HepG2 (cell line): ENCODE data around the gene GSDME. TPM values are rescaled to one million over a fixed set of nuclear protein-coding genes. Genes with fewer than 3 reads are reported as not detected.

Source experiments
- ATAC-seq: fragments of 200-7000 bp; cut with Tn5 transposase; 3 replicates; pipeline ENCODE4 v1.9.1; 2020; ENCODE audit warnings: mild to moderate bottlenecking, moderate library complexity
- BruUV-seq: library from RNA; stranded (reverse); fragments of 400-500 nt; replicated peaks from 2 replicates; lab custom pipeline; 2021; lab: Mats Ljungman, UMichigan
- CTCF ChIA-PET: fragments of 300-600 bp; formaldehyde crosslinking; extraction: SDS; loops from one replicate; lab custom pipeline; 2021; ENCODE audit warnings: low total read pairs, inconsistent platforms, low intra/inter-chr PET ratio; lab: Yijun Ruan, JAX
- POLR2A ChIA-PET: fragments of 350-600 bp; sonication (Branson Sonifier 250); formaldehyde crosslinking; loops from one replicate; lab custom pipeline; 2020; ENCODE audit warnings: antibody characterized with exemption, inconsistent platforms; lab: Yijun Ruan, JAX
- DNase-seq: peaks from one replicate; pipeline ENCODE4 v3.0.0-alpha.2; 2015; ENCODE audit warnings: low spot score
- FAIRE-seq: peaks from 3 replicates; lab custom pipeline; 2011; peaks lifted over from hg19 to GRCh38; lab: Jason Lieb, UNC
- H2AFZ ChIP-seq: one replicate; pipeline ENCODE4 v1.6.1; 2011; ENCODE audit warnings: low read length, inconsistent platforms
- H3K27ac ChIP-seq: fragments of 300-600 bp; 3 replicates; pipeline ENCODE4 v1.8.0; 2011; ENCODE audit warnings: mixed run types, mild to moderate bottlenecking, mixed read lengths, low read length, inconsistent platforms; ENCODE audit not compliant: insufficient read depth; ENCODE audit errors: extremely low read length
- H3K27me3 ChIP-seq, 2 experiments: fragments of 200-600 bp in 1 of 2; 2 replicates in 1 of 2; 3 replicates in 1 of 2; pipeline versions ENCODE4 v1.6.0 to v1.8.0; 2011; ENCODE audit warnings: low read length in 2 of 2, mild to moderate bottlenecking in 2 of 2, moderate library complexity in 2 of 2, inconsistent platforms in 1 of 2; ENCODE audit not compliant: insufficient read depth in 2 of 2, control insufficient read depth in 1 of 2
- H3K36me3 ChIP-seq, 2 experiments: fragments of 200-600 bp in 1 of 2; replicated peaks in 1 of 2; 2 replicates in 1 of 2; 3 replicates in 1 of 2; pipeline versions ENCODE4 v1.5.1 to v1.8.0; 2011; ENCODE audit warnings: low read length in 2 of 2, inconsistent platforms in 1 of 2; ENCODE audit not compliant: insufficient read depth in 2 of 2, control insufficient read depth in 1 of 2
- H3K4me1 ChIP-seq: 2 replicates; pipeline ENCODE4 v1.5.1; 2012; ENCODE audit warnings: low read length, inconsistent platforms; ENCODE audit not compliant: insufficient read depth
- H3K4me2 ChIP-seq: 2 replicates; pipeline ENCODE4 v1.6.0; 2011; ENCODE audit warnings: low read depth, low read length, inconsistent platforms
- H3K4me3 ChIP-seq, 3 experiments: fragments of 200-600 bp in 1 of 3; sonication (generic), shearing (Covaris generic) in 1 of 3; replicated peaks in 1 of 3; 2 replicates each; pipeline ENCODE4 v1.5.1; 2011 to 2016; ENCODE audit warnings: low read length in 3 of 3, inconsistent platforms in 2 of 3, low read depth in 2 of 3, mild to moderate bottlenecking in 2 of 3, control low read depth in 1 of 3, mixed read lengths in 1 of 3; ENCODE audit not compliant: insufficient read depth in 1 of 3
- H3K79me2 ChIP-seq: one replicate; pipeline ENCODE4 v1.6.1; 2011; ENCODE audit warnings: low read length, inconsistent platforms; ENCODE audit not compliant: insufficient read depth
- H3K9ac ChIP-seq: 2 replicates; pipeline ENCODE4 v1.6.0; 2011; ENCODE audit warnings: mild to moderate bottlenecking, low read depth, low read length, inconsistent platforms; ENCODE audit not compliant: insufficient read depth
- H3K9me3 ChIP-seq: 2 replicates; pipeline ENCODE4 v1.5.1; 2012; ENCODE audit warnings: mild to moderate bottlenecking, low read length
- H4K20me1 ChIP-seq: 2 replicates; pipeline ENCODE4 v1.6.0; 2011; ENCODE audit warnings: inconsistent platforms, mild to moderate bottlenecking, low read length, moderate library complexity; ENCODE audit not compliant: insufficient read depth
- ERF ChIP-seq: IDR thresholded peaks from 2 replicates; pipeline ENCODE4 v1.6.1; 2018; ENCODE audit warnings: missing biosample characterization, missing genetic modification reagents
- ESRRA ChIP-seq: sonication (generic); formaldehyde crosslinking; IDR thresholded peaks from 2 replicates; pipeline ENCODE4 v1.5.1; 2020; ENCODE audit warnings: mild to moderate bottlenecking, low read depth, missing genetic modification reagents
- HNF4A ChIP-seq: sonication (generic); formaldehyde crosslinking; IDR thresholded peaks from 2 replicates; pipeline ENCODE4 v1.4.0; 2020; ENCODE audit warnings: missing genetic modification reagents
- KLF12 ChIP-seq: sonication (generic); formaldehyde crosslinking; IDR thresholded peaks from 2 replicates; pipeline ENCODE4 v1.4.0; 2020; ENCODE audit warnings: missing genetic modification reagents, borderline replicate concordance
- NR2F6 ChIP-seq, 2 experiments: IDR thresholded peaks; 2 replicates each; pipeline ENCODE4 v1.6.1; 2016; ENCODE audit warnings: antibody characterized with exemption in 1 of 2, mild to moderate bottlenecking in 1 of 2
- PHF8 ChIP-seq: sonication (generic); formaldehyde crosslinking; IDR thresholded peaks from 2 replicates; pipeline ENCODE4 v1.5.0; 2020; ENCODE audit warnings: missing genetic modification reagents
- RAD21 ChIP-seq: fragments of 450-650 bp; formaldehyde crosslinking; IDR thresholded peaks from 2 replicates; pipeline ENCODE4 v1.5.0; 2020; ENCODE audit warnings: mild to moderate bottlenecking
- SKI ChIP-seq: fragments of 450-650 bp; IDR thresholded peaks from one replicate; pipeline ENCODE4 v1.6.1; 2018; ENCODE audit warnings: mild to moderate bottlenecking; ENCODE audit not compliant: partially characterized antibody
- SOX6 ChIP-seq, 2 experiments: fragments of 450-650 bp in 1 of 2; sonication (generic) in 1 of 2; formaldehyde crosslinking in 1 of 2; IDR thresholded peaks; 2 replicates each; pipeline versions ENCODE4 v1.4.0 to v1.6.1; 2017 to 2020; ENCODE audit warnings: antibody characterized with exemption in 1 of 2, mild to moderate bottlenecking in 1 of 2, missing genetic modification reagents in 1 of 2
- TARDBP ChIP-seq: sonication (generic); formaldehyde crosslinking; IDR thresholded peaks from 2 replicates; pipeline ENCODE4 v1.8.0; 2022; ENCODE audit warnings: mild to moderate bottlenecking, missing genetic modification reagents
- TBX2 ChIP-seq: sonication (generic); formaldehyde crosslinking; IDR thresholded peaks from 2 replicates; pipeline ENCODE4 v1.5.0; 2020; ENCODE audit warnings: missing genetic modification reagents, mild to moderate bottlenecking, borderline replicate concordance
- ZBTB3 ChIP-seq: sonication (generic); formaldehyde crosslinking; IDR thresholded peaks from 2 replicates; pipeline ENCODE4 v1.4.0; 2020; ENCODE audit warnings: low read depth, mild to moderate bottlenecking, moderate library complexity, missing genetic modification reagents, borderline replicate concordance
- ZBTB7A ChIP-seq: sonication (generic); formaldehyde crosslinking; IDR thresholded peaks from 2 replicates; pipeline ENCODE4 v1.8.0; 2022; ENCODE audit warnings: mild to moderate bottlenecking, missing genetic modification reagents
- ZNF296 ChIP-seq: sonication (generic); formaldehyde crosslinking; conservative IDR thresholded peaks from 2 replicates; pipeline ENCODE4 v1.5.0; 2020; ENCODE audit warnings: mild to moderate bottlenecking, missing genetic modification reagents
- ZNF317 ChIP-seq: sonication (generic); formaldehyde crosslinking; IDR thresholded peaks from 2 replicates; pipeline ENCODE4 v1.5.0; 2020; ENCODE audit warnings: mild to moderate bottlenecking, missing genetic modification reagents
- ZNF550 ChIP-seq: sonication (generic); formaldehyde crosslinking; IDR thresholded peaks from 2 replicates; pipeline ENCODE4 v1.4.0; 2020; ENCODE audit warnings: mild to moderate bottlenecking, missing genetic modification reagents, borderline replicate concordance
- WGBS: methylation state at CpG from one replicate; pipeline ENCODE4 v1.1.6; 2017; ENCODE audit warnings: low lambda C conversion rate; 5-methylcytosine and 5-hydroxymethylcytosine counted together
- in situ Hi-C: cut with HindIII; loops from 2 replicates; pipeline ENCODE4 v1.10.0; 2017; ENCODE audit warnings: low pct_unique_long_range_greater_than_20kb; ENCODE audit not compliant: extremely low pct_ligation_motif_present
- intact Hi-C: fragments of 100-400 bp; cut with micrococcal nuclease; formaldehyde crosslinking; loops from one replicate; pipeline ENCODE4 v1.10.0; 2022; ENCODE audit not compliant: unreplicated experiment
- polyA plus RNA-seq, 8 experiments: library from polyadenylated mRNA; depleted of rRNA in 3 of 8; stranded (reverse) in 7 of 8; unstranded in 1 of 8; fragments of >200 nt; fragmentation: Illumina TruSeq in 4 of 8; extraction: Trizol in 4 of 8; gene quantifications; 2 replicates each; pipeline versions ENCODE4 v1.2.1 to v1.2.3, GENCODE V29; 2011 to 2016; ENCODE audit warnings: low read depth in 4 of 8, missing spikeins in 1 of 8, mixed read lengths in 1 of 8; ENCODE audit not compliant: insufficient read depth in 1 of 8
- total RNA-seq, 5 experiments: library from RNA; depleted of rRNA; stranded (reverse); fragments of >200 nt; fragmentation: Illumina TruSeq; extraction: Trizol; gene quantifications; 2 replicates each; pipeline ENCODE4 v1.2.3, GENCODE V29; 2016; ENCODE audit warnings: low read depth in 1 of 5
- TF ChIP-seq, protein P1 (sequence below): sonication (generic); formaldehyde crosslinking; conservative IDR thresholded peaks from 2 replicates; pipeline ENCODE4 v1.8.1; 2023; ENCODE audit warnings: missing genetic modification reagents
- TF ChIP-seq, protein P2 (sequence below): IDR thresholded peaks from 2 replicates; pipeline ENCODE4 v1.6.1; 2016; ENCODE audit warnings: mild to moderate bottlenecking
- TF ChIP-seq, protein P3 (sequence below): sonication (generic); formaldehyde crosslinking; IDR thresholded peaks from 2 replicates; pipeline ENCODE4 v1.8.0; 2022; ENCODE audit warnings: mild to moderate bottlenecking, missing genetic modification reagents, moderate library complexity

Gene GSDME
- total and polyA plus RNA-seq, 2 of the 13 experiments (the other 11 are each of a cell fraction or from before 2014, with no cell fraction given), result 19.2 to 28.2 TPM

DNA sequence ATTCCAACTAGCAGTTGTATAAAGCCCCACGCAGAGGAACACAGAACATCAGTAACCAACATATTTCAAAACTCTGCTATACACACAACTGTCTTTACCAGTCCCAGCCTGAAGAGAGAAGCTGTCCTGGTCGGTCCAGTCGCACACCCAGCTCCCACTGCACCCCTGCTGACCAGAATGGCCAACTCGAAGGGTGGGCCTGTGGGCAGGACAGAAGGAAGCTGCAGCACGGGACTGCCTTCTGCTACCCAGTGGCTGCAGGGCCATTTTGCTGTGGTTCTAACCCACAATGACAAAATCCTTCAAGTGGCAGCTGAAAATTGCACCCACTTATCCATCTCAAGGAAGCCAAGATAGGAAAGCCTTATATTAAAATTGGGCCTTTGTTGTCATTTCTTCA, 48.2 kb downstream of the GSDME start:
- no peak for TF ChIP-seq TBX2
- TF ChIP-seq ESRRA (CRISPR knock-in tag), result no peak
- no peak for TF ChIP-seq PHF8 (CRISPR knock-in tag)
- TF ChIP-seq NR2F6 (IDR thresholded peaks at IDR 0.05), result no peak
- no peak for TF ChIP-seq NR2F6 (CRISPR knock-in tag; IDR thresholded peaks at IDR 0.05)
- no peak for TF ChIP-seq ZNF317 (CRISPR knock-in tag)
- no peak for TF ChIP-seq SOX6 (IDR thresholded peaks at IDR 0.05)
- no peak for TF ChIP-seq SOX6 (CRISPR knock-in tag; IDR thresholded peaks at IDR 0.05)
- TF ChIP-seq, protein P1, sequence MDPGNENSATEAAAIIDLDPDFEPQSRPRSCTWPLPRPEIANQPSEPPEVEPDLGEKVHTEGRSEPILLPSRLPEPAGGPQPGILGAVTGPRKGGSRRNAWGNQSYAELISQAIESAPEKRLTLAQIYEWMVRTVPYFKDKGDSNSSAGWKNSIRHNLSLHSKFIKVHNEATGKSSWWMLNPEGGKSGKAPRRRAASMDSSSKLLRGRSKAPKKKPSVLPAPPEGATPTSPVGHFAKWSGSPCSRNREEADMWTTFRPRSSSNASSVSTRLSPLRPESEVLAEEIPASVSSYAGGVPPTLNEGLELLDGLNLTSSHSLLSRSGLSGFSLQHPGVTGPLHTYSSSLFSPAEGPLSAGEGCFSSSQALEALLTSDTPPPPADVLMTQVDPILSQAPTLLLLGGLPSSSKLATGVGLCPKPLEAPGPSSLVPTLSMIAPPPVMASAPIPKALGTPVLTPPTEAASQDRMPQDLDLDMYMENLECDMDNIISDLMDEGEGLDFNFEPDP (CRISPR knock-in tag), result no peak
- TF ChIP-seq, protein P2, sequence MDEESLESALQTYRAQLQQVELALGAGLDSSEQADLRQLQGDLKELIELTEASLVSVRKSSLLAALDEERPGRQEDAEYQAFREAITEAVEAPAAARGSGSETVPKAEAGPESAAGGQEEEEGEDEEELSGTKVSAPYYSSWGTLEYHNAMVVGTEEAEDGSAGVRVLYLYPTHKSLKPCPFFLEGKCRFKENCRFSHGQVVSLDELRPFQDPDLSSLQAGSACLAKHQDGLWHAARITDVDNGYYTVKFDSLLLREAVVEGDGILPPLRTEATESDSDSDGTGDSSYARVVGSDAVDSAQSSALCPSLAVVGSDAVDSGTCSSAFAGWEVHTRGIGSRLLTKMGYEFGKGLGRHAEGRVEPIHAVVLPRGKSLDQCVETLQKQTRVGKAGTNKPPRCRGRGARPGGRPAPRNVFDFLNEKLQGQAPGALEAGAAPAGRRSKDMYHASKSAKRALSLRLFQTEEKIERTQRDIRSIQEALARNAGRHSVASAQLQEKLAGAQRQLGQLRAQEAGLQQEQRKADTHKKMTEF (CRISPR knock-in tag), result no peak
- TF ChIP-seq SKI, result no peak
- no peak for TF ChIP-seq RAD21 (CRISPR knock-in tag)
- TF ChIP-seq, protein P3, sequence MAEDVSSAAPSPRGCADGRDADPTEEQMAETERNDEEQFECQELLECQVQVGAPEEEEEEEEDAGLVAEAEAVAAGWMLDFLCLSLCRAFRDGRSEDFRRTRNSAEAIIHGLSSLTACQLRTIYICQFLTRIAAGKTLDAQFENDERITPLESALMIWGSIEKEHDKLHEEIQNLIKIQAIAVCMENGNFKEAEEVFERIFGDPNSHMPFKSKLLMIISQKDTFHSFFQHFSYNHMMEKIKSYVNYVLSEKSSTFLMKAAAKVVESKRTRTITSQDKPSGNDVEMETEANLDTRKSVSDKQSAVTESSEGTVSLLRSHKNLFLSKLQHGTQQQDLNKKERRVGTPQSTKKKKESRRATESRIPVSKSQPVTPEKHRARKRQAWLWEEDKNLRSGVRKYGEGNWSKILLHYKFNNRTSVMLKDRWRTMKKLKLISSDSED, result no peak
- no peak for TF ChIP-seq ZNF550 (CRISPR knock-in tag)
- no peak for TF ChIP-seq TARDBP
- no peak for TF ChIP-seq ZBTB7A (CRISPR knock-in tag)
- TF ChIP-seq HNF4A (CRISPR knock-in tag), result no peak
- no peak for TF ChIP-seq ERF (CRISPR knock-in tag)
- no peak for TF ChIP-seq ZNF296
- TF ChIP-seq ZBTB3 (CRISPR knock-in tag), result no peak
- TF ChIP-seq KLF12 (CRISPR knock-in tag), result no peak
- in situ Hi-C loops (no loop called here), intact Hi-C loops (no loop called here)
- POLR2A ChIA-PET, result no interaction called here
- CTCF ChIA-PET, result no interaction called here
- Histone ChIP-seq H3K27ac (no peak overlapping the region), H3K9me3 (no peaks in the 10 kb centered on the region), H3K9ac (no peak overlapping the region), H3K4me3 (no peak overlapping the region), H3K4me1 (peaks cover 8% of the 10 kb centered on the region; the same call in 1 of the 2 replicates), H4K20me1 (no peaks in the 10 kb centered on the region), H3K27me3 (no peaks in the 10 kb centered on the region), H2AFZ (no peak overlapping the region), H3K79me2 (no peaks in the 10 kb centered on the region), H3K36me3 (peaks cover 2 to 6% of the 10 kb centered on the region in 2 experiments; a peak in 1 of 5 replicates), H3K4me2 (no peak overlapping the region)
- no peak for FAIRE-seq
- ATAC-seq, result no peak
- no TSS peak for BruUV-seq
- DNase-seq, result no peak
- 96% methylated on average over 3 of the region's 5 CpGs for WGBS
